Ovary (tissue), 9 donors: Measurements from ENCODE around the gene UST. TPM values are rescaled to one million over a fixed set of nuclear protein-coding genes. Genes with fewer than 3 reads are reported as not detected.
"Not testable (repeated sequence)": the region's sequence is repeated elsewhere in the genome, so short reads cannot be mapped to it uniquely, and the experiment has no call there.

Source experiments
- DNase-seq, 5 donors: peaks; one replicate each; pipeline ENCODE4 v3.0.0-alpha.2; 2019 to 2020
- H3K27ac ChIP-seq, 2 donors: fragments of 200-600 bp; one replicate each; pipeline versions ENCODE4 v1.5.1 to v1.8.0; 2019 to 2022
- H3K27me3 ChIP-seq: fragments of 200-600 bp; one replicate; pipeline ENCODE4 v1.8.0; 2022
- H3K36me3 ChIP-seq: fragments of 200-600 bp; sonication (generic); one replicate; pipeline ENCODE4 v1.5.1; 2019
- H3K4me1 ChIP-seq: one replicate; pipeline ENCODE4 v1.8.1; 2013; ENCODE audit warnings: mild to moderate bottlenecking, moderate library complexity; ENCODE audit not compliant: insufficient read depth
- H3K4me3 ChIP-seq: fragments of 200-600 bp; sonication (generic); one replicate; pipeline ENCODE4 v1.5.1; 2017
- H3K9me3 ChIP-seq, 2 donors: fragments of 200-600 bp in 1 of 2; sonication (generic) in 1 of 2; one replicate each; pipeline versions ENCODE4 v1.5.1 to v1.8.1; 2013 to 2019; ENCODE audit warnings: mild to moderate bottlenecking in 1 of 2, moderate library complexity in 1 of 2
- EP300 ChIP-seq: sonication (generic); formaldehyde crosslinking; IDR thresholded peaks from one replicate; pipeline ENCODE4 v1.6.1; 2017; ENCODE audit warnings: antibody characterized with exemption
- POLR2A ChIP-seq: fragments of 450-650 bp; IDR thresholded peaks from one replicate; pipeline ENCODE4 v1.6.1; 2017; ENCODE audit warnings: antibody characterized with exemption, mild to moderate bottlenecking, moderate library complexity
- WGBS, 3 donors: extraction: QIAGEN DNeasy Blood & Tissue Kit in 1 of 3; methylation state at CpG; one replicate each; pipeline versions ENCODE4 v1.1.5 to v1.1.7; 2013 to 2017; 5-methylcytosine and 5-hydroxymethylcytosine counted together
- intact Hi-C, 4 donors: fragments of 100-400 bp; cut with DNase I; formaldehyde crosslinking; loops; one replicate each; pipeline versions ENCODE4 v1.11.0 to v1.15.1; 2022 to 2023
- polyA plus RNA-seq, 2 donors: library from polyadenylated mRNA; stranded (reverse); fragments of 200-250 nt in 1 of 2; fragments of 350-450 nt in 1 of 2; fragmentation: Illumina TruSeq in 1 of 2; extraction: RNeasy Lipid Tissue Mini Kit (QIAGEN cat#74804) in 1 of 2; gene quantifications; one replicate each; pipeline ENCODE4 v1.2.3, GENCODE V29; 2013 to 2014
- total RNA-seq, 7 donors: library from RNA; depleted of rRNA in 2 of 7; stranded (reverse); fragments of >200 nt in 2 of 7; fragmentation: NEBNext Ultra II Directional in 3 of 7; extraction: Animal tissue kit (Norgen Biotek cat#: 25700) in 3 of 7; gene quantifications; one replicate each; pipeline versions ENCODE4 v1.1.0 to v1.2.4, GENCODE V29; 2016 to 2023
- TF ChIP-seq, protein P1 (sequence below), 3 donors: fragments of 450-650 bp in 2 of 3; fragments of 200-600 bp in 1 of 3; IDR thresholded peaks; one replicate each; pipeline versions ENCODE4 v1.5.1 to v1.8.0; 2016 to 2022; ENCODE audit warnings: antibody characterized with exemption in 3 of 3, mild to moderate bottlenecking in 1 of 3
- donor health status: DM: no; HTN: no; CAD: no; lungs with moderate emphysema.
- donor health status: DM: no; HTN: no; CAD: no.
- donor health status: Bipolar disorder and iron deficiency.
- donor health status: DM: yes; HTN: yes; CAD: no.
- donor health status: DM: no; HTN: no; CAD: no.
- donor health status: DM: yes; HTN: yes; CAD: no.

Gene UST
- total and polyA plus RNA-seq, 9 donors = 11.8 to 20.1 (median 16.5) TPM

DNA sequence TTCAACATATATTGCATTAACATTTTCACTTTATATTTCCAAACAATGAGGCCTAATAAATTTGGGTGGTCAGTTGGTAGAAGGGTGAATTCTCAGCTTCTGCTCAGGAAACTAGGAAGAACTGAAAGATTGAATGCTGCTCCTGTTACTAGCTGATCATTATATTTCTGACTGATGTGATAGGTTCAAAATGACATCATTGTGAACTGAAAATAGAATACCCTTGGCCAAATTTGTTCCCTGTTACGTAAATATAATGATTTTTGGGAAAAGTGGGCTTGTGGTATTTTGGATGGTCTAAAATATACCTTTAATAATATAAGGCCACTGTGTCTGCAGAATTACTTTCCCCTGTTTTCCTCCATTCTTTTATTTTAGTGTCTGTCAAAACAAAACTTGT lies 2.8 kb downstream of the UST start:
- Histone ChIP-seq H3K27me3 (no peaks in the 10 kb centered on the region), H3K36me3 (no peaks in the 10 kb centered on the region), H3K4me3 (no peak overlapping the region), H3K27ac (no peak overlapping the region), H3K4me1 (peaks cover 1% of the 10 kb centered on the region), H3K9me3 (no peaks in the 10 kb centered on the region)
- intact Hi-C loops = loop anchor here (5.0 to 10.0 kb wide), 3 partner anchors 195 to 205 kb away; no protein-coding TSS in a partner anchor
- no peak for DNase-seq
- TF ChIP-seq, protein P1, sequence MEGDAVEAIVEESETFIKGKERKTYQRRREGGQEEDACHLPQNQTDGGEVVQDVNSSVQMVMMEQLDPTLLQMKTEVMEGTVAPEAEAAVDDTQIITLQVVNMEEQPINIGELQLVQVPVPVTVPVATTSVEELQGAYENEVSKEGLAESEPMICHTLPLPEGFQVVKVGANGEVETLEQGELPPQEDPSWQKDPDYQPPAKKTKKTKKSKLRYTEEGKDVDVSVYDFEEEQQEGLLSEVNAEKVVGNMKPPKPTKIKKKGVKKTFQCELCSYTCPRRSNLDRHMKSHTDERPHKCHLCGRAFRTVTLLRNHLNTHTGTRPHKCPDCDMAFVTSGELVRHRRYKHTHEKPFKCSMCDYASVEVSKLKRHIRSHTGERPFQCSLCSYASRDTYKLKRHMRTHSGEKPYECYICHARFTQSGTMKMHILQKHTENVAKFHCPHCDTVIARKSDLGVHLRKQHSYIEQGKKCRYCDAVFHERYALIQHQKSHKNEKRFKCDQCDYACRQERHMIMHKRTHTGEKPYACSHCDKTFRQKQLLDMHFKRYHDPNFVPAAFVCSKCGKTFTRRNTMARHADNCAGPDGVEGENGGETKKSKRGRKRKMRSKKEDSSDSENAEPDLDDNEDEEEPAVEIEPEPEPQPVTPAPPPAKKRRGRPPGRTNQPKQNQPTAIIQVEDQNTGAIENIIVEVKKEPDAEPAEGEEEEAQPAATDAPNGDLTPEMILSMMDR (IDR thresholded peaks at IDR 0.05) = no peak
- no peak for TF ChIP-seq POLR2A
- TF ChIP-seq EP300 = no peak
- WGBS, 3 donors = 87 to 99% (median 90%) methylated on average over 1 of the region's 1 CpG

GRCh38 chr6:148750838-148751792 lies 4.3 kb downstream of the UST start:
- DNase-seq = no peak
- no peaks in the 10 kb centered on the region for H3K27me3 ChIP-seq
- 94% methylated on average over 13 of the region's 13 CpGs for WGBS, 3 donors
- no peaks in the 10 kb centered on the region for H3K36me3 ChIP-seq
- intact Hi-C loops = no loop called here
- TF ChIP-seq, protein P1 (IDR thresholded peaks at IDR 0.05) = no peak
- no peak for TF ChIP-seq EP300
- TF ChIP-seq POLR2A = no peak
- H3K4me1 ChIP-seq = peaks cover 1% of the 10 kb centered on the region
- no peaks in the 10 kb centered on the region for H3K9me3 ChIP-seq
- no peak overlapping the region for H3K4me3 ChIP-seq
- H3K27ac ChIP-seq = no peak overlapping the region

GRCh38 chr6:148751793-148752170 lies 5.0 kb downstream of the UST start:
- Histone ChIP-seq H3K9me3 (no peaks in the 10 kb centered on the region), H3K27me3 (no peaks in the 10 kb centered on the region), H3K27ac (no peak overlapping the region), H3K4me3 (no peak overlapping the region), H3K36me3 (no peaks in the 10 kb centered on the region), H3K4me1 (no peaks in the 10 kb centered on the region)
- 90 to 97% (median 94%) methylated on average over 2 of the region's 2 CpGs for WGBS, 3 donors
- intact Hi-C loops = no loop called here
- DNase-seq = no peak
- TF ChIP-seq POLR2A = no peak
- no peak for TF ChIP-seq EP300
- TF ChIP-seq, protein P1 (IDR thresholded peaks at IDR 0.05) = no peak

DNA sequence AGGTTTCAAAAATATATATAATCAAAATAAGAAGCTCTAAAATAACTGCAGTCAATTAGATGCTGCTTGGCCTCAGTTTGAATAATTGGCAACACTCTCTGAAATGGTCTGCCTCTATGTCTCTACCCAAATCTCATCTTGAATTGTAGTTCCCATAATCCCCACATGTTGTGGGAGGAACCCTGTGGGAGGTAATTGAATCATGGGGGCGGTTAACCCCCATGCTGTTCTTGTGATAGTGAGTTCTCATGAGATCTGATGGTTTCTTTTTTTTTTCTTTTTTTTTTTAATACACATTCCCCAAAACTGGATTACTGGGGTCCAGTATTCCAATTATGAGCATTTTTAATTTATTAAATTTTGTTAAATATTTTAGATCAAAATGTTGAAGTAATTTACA lies 8.5 kb downstream of the UST start:
- H3K4me3 ChIP-seq, H3K27me3 ChIP-seq, H3K4me1 ChIP-seq, DNase-seq, intact Hi-C loops, H3K36me3 ChIP-seq, H3K9me3 ChIP-seq, H3K27ac ChIP-seq: not testable (repeated sequence)
- 0 to 44% (median 43%) methylated on average over 1 of the region's 1 CpG for WGBS, 3 donors

DNA sequence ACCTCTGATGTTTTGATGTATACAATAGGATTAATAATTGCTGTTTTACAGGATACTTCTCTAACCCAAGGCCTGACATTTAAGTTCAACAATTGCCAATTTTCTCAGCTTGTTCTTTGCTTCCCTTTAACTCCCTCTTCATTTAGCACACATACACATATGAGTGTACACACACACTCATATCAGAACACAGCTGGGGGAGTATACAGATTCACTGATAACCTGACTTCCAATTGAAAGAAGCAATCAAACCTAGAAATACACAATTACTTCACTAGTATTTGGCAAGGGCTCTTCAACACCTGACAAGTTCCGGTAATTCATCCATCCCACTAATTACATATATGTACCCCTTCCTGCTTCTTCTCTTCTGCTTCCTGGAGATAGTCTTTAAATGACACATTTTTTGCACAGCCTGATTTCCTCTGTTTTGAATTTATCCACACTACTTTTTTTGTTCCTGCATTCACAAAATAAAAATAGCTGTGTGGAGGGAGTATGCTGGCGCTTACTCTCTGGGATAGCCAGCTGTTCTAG lies 11.2 kb downstream of the UST start:
- no peak for TF ChIP-seq POLR2A
- TF ChIP-seq, protein P1 (IDR thresholded peaks at IDR 0.05) = no peak
- Histone ChIP-seq H3K27ac (no peak overlapping the region), H3K4me3 (no peak overlapping the region), H3K36me3 (no peaks in the 10 kb centered on the region), H3K9me3 (no peaks in the 10 kb centered on the region), H3K4me1 (peaks cover 2% of the 10 kb centered on the region), H3K27me3 (no peaks in the 10 kb centered on the region)
- intact Hi-C loops = no loop called here
- no peak for DNase-seq
- 30 to 62% (median 57%) methylated on average over 2 of the region's 2 CpGs for WGBS, 3 donors
